Endothelial cell (in vitro differentiated cells): ENCODE measurements around the gene CSTF3. TPM values are rescaled to one million over a fixed set of nuclear protein-coding genes. Genes with fewer than 3 reads are reported as not detected.

Experiments used
- DNase-seq: peaks from one replicate; pipeline ENCODE4 v3.0.0; 2021; ENCODE audit warnings: low spot score
- H3K27ac Mint-ChIP-seq: one replicate; pipeline ENCODE4 v1.8.0; 2021; ENCODE audit warnings: mixed read lengths, inconsistent platforms; ENCODE audit not compliant: unreplicated experiment
- H3K27me3 Mint-ChIP-seq: one replicate; pipeline ENCODE4 v1.8.0; 2021; ENCODE audit warnings: mild to moderate bottlenecking, moderate library complexity, mixed read lengths, inconsistent platforms; ENCODE audit not compliant: unreplicated experiment
- H3K36me3 Mint-ChIP-seq: one replicate; pipeline ENCODE4 v1.8.0; 2021; ENCODE audit warnings: mild to moderate bottlenecking, low read depth, mixed read lengths, inconsistent platforms; ENCODE audit not compliant: unreplicated experiment
- H3K4me1 Mint-ChIP-seq: one replicate; pipeline ENCODE4 v1.8.0; 2021; ENCODE audit warnings: mild to moderate bottlenecking, mixed read lengths, inconsistent platforms; ENCODE audit not compliant: unreplicated experiment
- H3K4me3 Mint-ChIP-seq: one replicate; pipeline ENCODE4 v1.8.0; 2021; ENCODE audit warnings: mild to moderate bottlenecking, mixed read lengths, inconsistent platforms; ENCODE audit not compliant: unreplicated experiment
- H3K9me3 Mint-ChIP-seq: one replicate; pipeline ENCODE4 v1.8.0; 2021; ENCODE audit warnings: mixed read lengths, inconsistent platforms; ENCODE audit not compliant: unreplicated experiment
- total RNA-seq: library from RNA; stranded (reverse); fragmentation: NEBNext Ultra II Directional; extraction: Animal tissue kit (Norgen Biotek cat#: 25700); gene quantifications from one replicate; pipeline ENCODE4 v1.2.1, GENCODE V29; 2021; ENCODE audit not compliant: unreplicated experiment
- TF ChIP-seq, protein P1 (sequence below): fragments of 200-600 bp; sonication (generic); IDR thresholded peaks from one replicate; pipeline ENCODE4 v1.5.0; 2021; ENCODE audit warnings: antibody characterized with exemption; ENCODE audit not compliant: unreplicated experiment

The CSTF3 gene
- total RNA-seq, 1 donor from 2014 or later, result 23.0 TPM

DNA sequence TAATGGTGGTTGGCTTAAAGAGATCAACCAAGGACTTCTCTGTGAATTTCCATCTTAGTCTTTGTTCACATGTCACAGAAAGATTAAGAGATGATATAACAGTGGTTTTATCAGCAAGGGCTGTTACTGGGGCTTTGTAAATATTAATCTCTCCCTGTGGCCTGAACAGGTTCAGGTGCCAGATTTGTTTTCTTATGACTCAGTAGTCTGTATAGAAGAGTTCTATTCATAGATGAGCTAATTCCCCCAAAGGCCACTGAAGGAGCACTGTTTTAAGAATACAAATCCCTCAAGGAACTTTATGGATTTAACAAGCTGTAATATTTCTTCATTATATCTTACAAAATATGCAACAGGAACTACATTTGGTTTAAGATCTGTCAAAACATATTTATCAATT lies 71.5 kb downstream of the CSTF3 start:
- Mint-ChIP-seq H3K36me3 (peaks cover 10% of the 10 kb centered on the region), H3K27ac (no peak overlapping the region), H3K4me1 (no peaks in the 10 kb centered on the region), H3K27me3 (no peaks in the 10 kb centered on the region), H3K4me3 (no peak overlapping the region), H3K9me3 (no peaks in the 10 kb centered on the region)
- TF ChIP-seq, protein P1, sequence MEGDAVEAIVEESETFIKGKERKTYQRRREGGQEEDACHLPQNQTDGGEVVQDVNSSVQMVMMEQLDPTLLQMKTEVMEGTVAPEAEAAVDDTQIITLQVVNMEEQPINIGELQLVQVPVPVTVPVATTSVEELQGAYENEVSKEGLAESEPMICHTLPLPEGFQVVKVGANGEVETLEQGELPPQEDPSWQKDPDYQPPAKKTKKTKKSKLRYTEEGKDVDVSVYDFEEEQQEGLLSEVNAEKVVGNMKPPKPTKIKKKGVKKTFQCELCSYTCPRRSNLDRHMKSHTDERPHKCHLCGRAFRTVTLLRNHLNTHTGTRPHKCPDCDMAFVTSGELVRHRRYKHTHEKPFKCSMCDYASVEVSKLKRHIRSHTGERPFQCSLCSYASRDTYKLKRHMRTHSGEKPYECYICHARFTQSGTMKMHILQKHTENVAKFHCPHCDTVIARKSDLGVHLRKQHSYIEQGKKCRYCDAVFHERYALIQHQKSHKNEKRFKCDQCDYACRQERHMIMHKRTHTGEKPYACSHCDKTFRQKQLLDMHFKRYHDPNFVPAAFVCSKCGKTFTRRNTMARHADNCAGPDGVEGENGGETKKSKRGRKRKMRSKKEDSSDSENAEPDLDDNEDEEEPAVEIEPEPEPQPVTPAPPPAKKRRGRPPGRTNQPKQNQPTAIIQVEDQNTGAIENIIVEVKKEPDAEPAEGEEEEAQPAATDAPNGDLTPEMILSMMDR, result no peak
- DNase-seq, result no peak

DNA sequence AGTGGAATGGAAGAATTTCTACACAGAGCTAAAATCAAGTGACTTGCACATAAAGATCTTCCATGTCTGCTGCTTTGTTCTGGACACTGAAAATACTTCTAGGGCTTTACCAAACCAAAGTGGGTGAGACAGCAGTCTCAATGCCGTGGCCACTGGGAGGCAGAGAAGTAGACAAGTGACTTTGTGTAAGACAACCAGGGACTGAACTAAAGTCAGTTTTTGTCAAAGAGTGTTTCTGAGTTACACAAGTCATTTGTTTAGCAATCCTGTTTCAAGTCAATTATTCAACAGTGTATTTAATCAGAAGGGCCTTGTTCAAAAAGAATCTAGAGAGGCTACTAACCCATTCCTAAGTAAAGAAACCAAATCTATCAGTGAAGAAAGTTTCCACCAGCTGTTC lies 75.3 kb downstream of the CSTF3 start:
- peaks cover 15% of the 10 kb centered on the region for H3K36me3 Mint-ChIP-seq

DNA sequence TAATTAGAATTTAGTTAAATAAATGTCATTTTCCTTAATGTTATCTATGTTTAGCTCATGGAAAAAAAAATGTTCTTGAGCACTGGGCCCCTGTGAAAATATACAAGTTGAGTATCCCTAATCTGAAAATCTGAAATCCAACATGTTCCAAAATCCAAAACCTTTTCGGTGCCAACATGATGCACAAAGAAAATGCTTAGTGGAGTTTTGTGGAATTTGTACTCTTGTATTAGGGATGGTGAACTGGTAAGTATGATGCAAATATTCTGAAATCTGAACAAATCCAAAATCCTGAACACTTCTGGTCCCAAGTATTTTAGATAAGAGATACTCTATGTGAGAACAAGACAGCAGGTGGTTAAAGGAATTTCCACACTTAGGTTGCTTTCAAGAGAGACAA lies 77.4 kb downstream of the CSTF3 start:
- Mint-ChIP-seq H3K36me3 (peaks cover 18% of the 10 kb centered on the region), H3K27ac (no peak overlapping the region), H3K4me3 (no peak overlapping the region), H3K27me3 (no peaks in the 10 kb centered on the region), H3K9me3 (no peaks in the 10 kb centered on the region), H3K4me1 (peaks cover 4% of the 10 kb centered on the region)
- TF ChIP-seq, protein P1, result no peak
- no peak for DNase-seq

More for the DNA sequence above, 75.3 kb downstream of the CSTF3 start:
- no peak for DNase-seq
- Mint-ChIP-seq H3K4me1 (peaks cover 4% of the 10 kb centered on the region), H3K9me3 (no peaks in the 10 kb centered on the region), H3K27me3 (no peaks in the 10 kb centered on the region), H3K27ac (no peak overlapping the region), H3K4me3 (no peak overlapping the region)
- TF ChIP-seq, protein P1, result no peak

DNA sequence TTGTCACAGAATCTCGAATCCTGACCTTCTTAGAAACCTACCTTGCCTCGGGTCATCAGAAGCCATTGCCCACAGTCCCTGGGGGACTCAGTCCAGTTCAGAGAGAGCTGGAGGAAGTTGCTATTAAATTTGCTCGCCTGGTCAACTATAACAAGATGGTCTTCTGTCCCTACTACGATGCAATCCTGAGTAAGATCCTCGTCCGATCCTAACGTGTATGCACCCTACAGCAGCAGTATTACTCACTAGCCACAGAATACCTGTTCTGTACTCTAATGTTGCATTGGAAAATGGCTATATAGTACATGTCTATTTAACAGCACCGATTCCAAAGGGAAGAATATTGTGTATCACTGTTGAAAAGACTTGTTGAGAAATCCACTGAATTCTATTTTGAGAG lies 88.8 kb downstream of the CSTF3 start:
- TF ChIP-seq, protein P1, result no peak
- H3K4me3 Mint-ChIP-seq, result no peak overlapping the region
- H3K27ac Mint-ChIP-seq, result no peak overlapping the region
- H3K27me3 Mint-ChIP-seq, result no peaks in the 10 kb centered on the region
- H3K9me3 Mint-ChIP-seq, result no peaks in the 10 kb centered on the region
- H3K36me3 Mint-ChIP-seq, result peaks cover 35% of the 10 kb centered on the region
- H3K4me1 Mint-ChIP-seq, result no peaks in the 10 kb centered on the region
- DNase-seq, result no peak

DNA sequence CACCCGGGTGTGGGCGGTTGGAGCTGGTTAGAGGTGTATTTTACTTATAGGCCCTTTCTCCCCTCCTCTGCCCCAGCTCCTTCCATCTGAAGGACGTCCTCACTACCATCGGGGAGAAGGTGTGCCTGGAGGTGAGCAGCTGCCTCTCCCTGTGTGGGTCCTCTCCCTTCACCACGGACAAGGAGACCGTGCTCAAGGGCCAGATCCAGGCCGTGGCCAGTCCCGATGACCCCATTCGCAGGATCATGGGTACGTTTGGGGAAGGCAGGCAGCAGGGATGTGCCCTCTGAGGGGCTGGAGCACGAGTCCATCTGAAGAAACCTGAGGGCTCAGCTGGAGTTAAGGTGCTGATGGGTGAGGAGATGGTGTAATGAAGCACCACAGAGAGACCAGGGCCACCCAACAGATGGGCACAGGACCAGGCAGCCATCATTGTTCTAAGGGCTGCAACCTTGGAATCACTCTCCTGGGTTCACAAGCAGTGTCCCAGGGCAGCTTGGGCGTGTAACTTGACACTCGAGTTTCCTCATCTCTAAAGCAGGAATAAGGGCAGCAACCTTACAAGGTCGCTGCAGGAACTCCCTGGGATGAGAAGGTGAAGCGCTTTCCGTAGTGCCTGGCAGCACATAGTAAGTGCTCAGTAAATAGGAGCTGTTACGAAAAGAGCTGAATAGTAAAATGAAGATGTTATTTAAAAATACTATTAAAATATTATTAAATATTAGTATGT lies 92.5 kb downstream of the CSTF3 start:
- peaks cover 19% of the 10 kb centered on the region for H3K36me3 Mint-ChIP-seq
- H3K4me3 Mint-ChIP-seq, result no peak overlapping the region
- H3K4me1 Mint-ChIP-seq, result peaks cover 8% of the 10 kb centered on the region
- peaks cover 2% of the 10 kb centered on the region for H3K27me3 Mint-ChIP-seq
- no peaks in the 10 kb centered on the region for H3K9me3 Mint-ChIP-seq
- TF ChIP-seq, protein P1, result no peak
- H3K27ac Mint-ChIP-seq, result no peak overlapping the region
- no peak for DNase-seq
